Measurements from ENCODE around the gene CAPZA1. TPM values are rescaled to one million over a fixed set of nuclear protein-coding genes. Genes with fewer than 3 reads are reported as not detected.
A peak's percentile ranks its signal among the peaks of the same experiment; 100 is the strongest.

Gene CAPZA1
- total RNA-seq, 4 donors from 2014 or later, result 129 to 286 (median 209) TPM

DNA sequence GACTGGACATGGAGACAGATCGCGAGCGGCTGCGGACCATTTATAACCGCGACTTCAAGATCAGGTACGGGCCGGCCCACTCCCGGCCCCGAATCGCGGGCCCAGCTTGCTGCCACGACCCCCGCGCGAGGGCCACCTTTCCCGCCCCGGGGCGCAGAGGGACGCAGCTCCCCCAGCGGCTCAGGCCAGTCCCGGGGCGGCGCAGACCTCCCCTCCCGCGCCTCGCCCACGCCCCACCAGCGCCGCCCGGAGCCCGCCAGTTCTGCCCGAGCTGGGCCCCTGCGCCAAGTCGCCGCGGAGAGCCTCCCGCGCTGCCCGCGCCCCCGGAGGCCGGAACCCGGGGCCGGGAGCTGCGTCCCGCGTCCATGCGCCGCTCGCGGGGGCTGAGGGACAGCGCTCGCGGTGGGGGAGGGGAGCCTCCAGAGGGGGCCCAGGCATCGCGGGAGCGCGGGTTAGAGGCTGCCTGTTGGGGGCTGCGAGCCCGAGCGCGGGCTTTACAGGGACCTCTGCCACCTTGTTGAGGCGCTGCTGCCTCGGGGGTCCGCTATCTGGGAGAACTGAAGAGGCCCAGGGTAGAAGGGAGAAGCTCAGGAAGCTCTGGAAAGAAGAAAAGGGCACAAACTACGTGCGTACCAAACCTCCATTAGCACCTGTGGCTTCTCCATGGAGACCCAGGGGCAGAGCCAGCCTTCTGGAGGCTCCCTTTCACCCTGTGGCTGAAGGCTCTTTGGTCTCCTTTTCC, 55.5 kb downstream of the CAPZA1 start:
- Histone ChIP-seq H3K36me3 (peaks cover 0 to 27% (median 8%) of the 10 kb centered on the region in 3 donors), H3K27me3 (no peaks in the 10 kb centered on the region), H3K4me3 (peak overlapping the region; percentile 78 to 95 (median 86)), H3K9me3 (no peaks in the 10 kb centered on the region), H3K4me1 (peaks cover 8 to 56% (median 21%) of the 10 kb centered on the region in 3 donors), H3K27ac (peak overlapping the region; percentile 90 to 96 (median 92))
- no peak for DNase-seq
- 3 to 6% methylated on average over 2 to 3 of the region's 68 CpGs for WGBS, 2 donors
- TF ChIP-seq, protein P1, sequence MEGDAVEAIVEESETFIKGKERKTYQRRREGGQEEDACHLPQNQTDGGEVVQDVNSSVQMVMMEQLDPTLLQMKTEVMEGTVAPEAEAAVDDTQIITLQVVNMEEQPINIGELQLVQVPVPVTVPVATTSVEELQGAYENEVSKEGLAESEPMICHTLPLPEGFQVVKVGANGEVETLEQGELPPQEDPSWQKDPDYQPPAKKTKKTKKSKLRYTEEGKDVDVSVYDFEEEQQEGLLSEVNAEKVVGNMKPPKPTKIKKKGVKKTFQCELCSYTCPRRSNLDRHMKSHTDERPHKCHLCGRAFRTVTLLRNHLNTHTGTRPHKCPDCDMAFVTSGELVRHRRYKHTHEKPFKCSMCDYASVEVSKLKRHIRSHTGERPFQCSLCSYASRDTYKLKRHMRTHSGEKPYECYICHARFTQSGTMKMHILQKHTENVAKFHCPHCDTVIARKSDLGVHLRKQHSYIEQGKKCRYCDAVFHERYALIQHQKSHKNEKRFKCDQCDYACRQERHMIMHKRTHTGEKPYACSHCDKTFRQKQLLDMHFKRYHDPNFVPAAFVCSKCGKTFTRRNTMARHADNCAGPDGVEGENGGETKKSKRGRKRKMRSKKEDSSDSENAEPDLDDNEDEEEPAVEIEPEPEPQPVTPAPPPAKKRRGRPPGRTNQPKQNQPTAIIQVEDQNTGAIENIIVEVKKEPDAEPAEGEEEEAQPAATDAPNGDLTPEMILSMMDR (IDR thresholded peaks at IDR 0.05), result peak in 1 of 6 experiments; percentile 1
- peak in 1 of 4 donors; percentile 36 for TF ChIP-seq POLR2A (IDR thresholded peaks at IDR 0.05)
- intact Hi-C loops (cut with DNase I), result no loop called here

DNA sequence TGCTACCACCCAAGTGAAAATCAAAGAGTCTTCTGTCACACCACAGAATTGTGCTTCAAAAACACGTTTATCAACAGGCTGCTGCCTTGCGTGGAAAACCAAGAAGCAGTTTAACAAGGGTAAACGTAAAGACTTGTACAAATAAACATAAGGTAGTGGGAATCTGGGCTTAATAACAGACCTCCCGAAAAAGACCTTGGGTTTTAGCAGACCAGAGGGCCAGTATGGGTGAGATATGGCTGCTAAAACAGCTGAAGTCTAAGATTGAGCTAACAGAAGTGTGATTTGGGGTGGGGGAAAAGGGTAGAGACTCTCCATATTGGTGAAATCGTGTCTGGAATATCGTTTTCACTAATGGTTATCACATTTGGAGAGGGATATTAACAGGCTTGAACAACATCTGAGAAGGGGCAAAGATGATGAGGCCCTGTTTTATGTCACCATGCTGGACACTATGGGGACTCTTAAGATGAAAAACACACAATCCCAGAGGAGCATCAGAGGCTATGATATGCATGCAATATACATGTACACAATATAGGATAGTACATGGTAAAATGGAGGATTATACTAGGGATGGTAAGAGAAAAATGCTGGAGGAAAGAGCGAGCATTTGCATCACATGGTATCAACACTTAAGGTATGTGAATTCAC, 56.2 kb downstream of the CAPZA1 start:
- intact Hi-C loops (cut with DNase I), result no loop called here

DNA sequence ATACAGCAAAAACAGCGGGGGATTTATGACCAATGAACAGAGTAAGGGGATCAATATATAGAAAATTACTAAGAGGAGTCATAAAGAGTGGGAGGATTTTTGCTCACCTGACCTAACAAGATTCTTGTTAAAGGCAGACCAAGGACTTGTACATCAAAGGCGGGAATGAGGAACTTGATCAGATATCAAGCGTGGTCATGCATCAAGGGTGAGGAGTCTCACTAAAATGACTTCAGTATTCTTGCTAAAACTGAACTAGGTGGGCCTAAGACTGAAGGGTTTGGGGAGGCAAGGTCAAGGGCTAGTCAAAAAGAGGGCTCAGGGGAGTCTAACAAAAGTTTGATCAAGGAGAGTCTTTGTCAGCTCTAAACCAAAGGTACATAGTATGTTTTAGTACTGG, 56.9 kb downstream of the CAPZA1 start:
- intact Hi-C loops (cut with DNase I), result no loop called here

More for the DNA sequence above, 56.2 kb downstream of the CAPZA1 start:
- 37 to 39% methylated on average over 7 of the region's 7 CpGs for WGBS, 2 donors
- no peaks in the 10 kb centered on the region for H3K27me3 ChIP-seq
- TF ChIP-seq POLR2A (IDR thresholded peaks at IDR 0.05), result no peak
- TF ChIP-seq, protein P1 (IDR thresholded peaks at IDR 0.05), result no peak
- peaks cover 0 to 20% (median 8%) of the 10 kb centered on the region in 3 donors for H3K36me3 ChIP-seq
- H3K4me3 ChIP-seq, result peak overlapping the region; percentile 78 to 95 (median 86)
- peak overlapping the region; percentile 90 to 96 (median 92) for H3K27ac ChIP-seq
- H3K4me1 ChIP-seq, result peaks cover 8 to 56% (median 21%) of the 10 kb centered on the region in 3 donors
- DNase-seq, result no peak
- no peaks in the 10 kb centered on the region for H3K9me3 ChIP-seq

DNA sequence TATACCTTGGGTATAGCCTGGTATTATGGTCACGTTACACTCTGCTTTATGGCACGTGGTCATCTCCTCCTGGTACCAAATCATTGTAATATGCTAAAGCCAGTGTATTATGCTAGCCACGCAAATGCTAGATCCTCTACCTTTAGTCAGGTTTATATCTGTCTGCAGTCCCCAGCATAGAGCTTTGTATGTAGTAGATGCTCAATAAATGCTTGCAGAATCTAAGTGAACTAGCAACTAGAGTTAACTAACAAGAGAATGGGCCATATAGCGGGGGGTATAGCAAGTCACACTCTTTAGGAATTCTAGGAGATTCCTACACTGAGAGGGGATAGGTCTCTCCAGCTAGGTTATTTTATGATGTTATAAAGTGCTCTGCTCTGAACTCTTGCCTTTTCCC, 57.9 kb downstream of the CAPZA1 start:
- Histone ChIP-seq H3K36me3 (peaks cover 0 to 4% (median 0%) of the 10 kb centered on the region in 3 donors), H3K27me3 (no peaks in the 10 kb centered on the region), H3K27ac (no peak overlapping the region), H3K4me3 (no peak overlapping the region), H3K9me3 (no peaks in the 10 kb centered on the region), H3K4me1 (peaks cover 8 to 56% (median 21%) of the 10 kb centered on the region in 3 donors)
- DNase-seq, result no peak
- TF ChIP-seq, protein P1 (IDR thresholded peaks at IDR 0.05), result no peak
- 93 to 94% methylated on average over 4 of the region's 4 CpGs for WGBS, 2 donors
- intact Hi-C loops (cut with DNase I), result no loop called here

More for the DNA sequence above, 56.9 kb downstream of the CAPZA1 start:
- H3K4me1 ChIP-seq, result peaks cover 8 to 56% (median 21%) of the 10 kb centered on the region in 3 donors
- 74 to 89% methylated on average over 3 of the region's 3 CpGs for WGBS, 2 donors
- H3K27me3 ChIP-seq, result no peaks in the 10 kb centered on the region
- H3K4me3 ChIP-seq, result no peak overlapping the region
- H3K9me3 ChIP-seq, result no peaks in the 10 kb centered on the region
- TF ChIP-seq POLR2A (IDR thresholded peaks at IDR 0.05), result no peak
- TF ChIP-seq, protein P1 (IDR thresholded peaks at IDR 0.05), result no peak
- no peak for DNase-seq
- no peak overlapping the region for H3K27ac ChIP-seq
- peaks cover 0 to 13% (median 3%) of the 10 kb centered on the region in 3 donors for H3K36me3 ChIP-seq

DNA sequence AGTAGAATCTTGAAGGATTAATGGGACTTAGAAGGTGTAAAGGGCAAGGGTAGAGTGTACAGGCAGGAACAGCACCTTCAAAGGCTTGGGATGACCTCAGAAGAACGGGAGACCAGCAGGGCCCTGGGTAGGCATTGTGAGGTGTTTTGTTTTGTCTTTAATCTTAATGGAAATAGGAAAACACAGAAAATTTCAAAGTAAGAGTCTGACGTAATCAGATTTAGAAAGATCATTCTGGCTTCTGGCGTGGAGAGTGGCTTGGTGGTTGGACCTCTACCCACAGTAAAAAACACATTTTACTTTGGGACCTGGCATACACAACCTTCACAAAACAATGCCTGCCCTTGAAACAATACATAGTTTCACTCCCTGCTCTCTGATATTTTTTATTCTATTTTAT, 59.0 kb downstream of the CAPZA1 start:
- 67 to 81% methylated on average over 3 of the region's 3 CpGs for WGBS, 2 donors
- Histone ChIP-seq H3K27ac (no peak overlapping the region), H3K9me3 (no peaks in the 10 kb centered on the region), H3K27me3 (no peaks in the 10 kb centered on the region), H3K4me1 (peaks cover 8 to 47% (median 17%) of the 10 kb centered on the region in 3 donors), H3K4me3 (no peak overlapping the region), H3K36me3 (no peaks in the 10 kb centered on the region)
- DNase-seq, result no peak
- intact Hi-C loops (cut with DNase I), result no loop called here
- TF ChIP-seq POLR2A (IDR thresholded peaks at IDR 0.05), result no peak
- TF ChIP-seq, protein P1 (IDR thresholded peaks at IDR 0.05), result no peak
